ENCODE data around the gene DEAF1.
A peak's percentile ranks its signal among the peaks of the same experiment; 100 is the strongest.

DEAF1 gene

GRCh38 chr11:702462-703461 lies 7.7 kb upstream of the DEAF1 start:
- TF ChIP-seq POLR2A (IDR thresholded peaks at IDR 0.05; ENCODE audit: low read depth, low read length) (no peak), POLR2AphosphoS5 (IDR thresholded peaks at IDR 0.05; ENCODE audit: low read depth, low read length) (no peak), SPI1 (IDR thresholded peaks at IDR 0.05; ENCODE audit: low read depth, low read length) (no peak), POU2F2 (IDR thresholded peaks at IDR 0.05; ENCODE audit: low read depth, low read length) (no peak), PAX5 (IDR thresholded peaks at IDR 0.05; ENCODE audit: insufficient read depth, low read length, severe bottlenecking) (no peak), TAF1 (IDR thresholded peaks at IDR 0.05; ENCODE audit: low read depth, low read length) (no peak)
- FAIRE-seq = no peak
- no peak for DNase-seq (ENCODE audit: insufficient read length, low spot score)

GRCh38 chr11:701741-702461 lies 6.9 kb upstream of the DEAF1 start:
- no peak for FAIRE-seq
- no peak for DNase-seq (ENCODE audit: insufficient read length, low spot score)
- no peak for TF ChIP-seq PAX5 (IDR thresholded peaks at IDR 0.05; ENCODE audit: insufficient read depth, low read length, severe bottlenecking)
- no peak for TF ChIP-seq POLR2AphosphoS5 (IDR thresholded peaks at IDR 0.05; ENCODE audit: low read depth, low read length)
- TF ChIP-seq POU2F2 (IDR thresholded peaks at IDR 0.05; ENCODE audit: low read depth, low read length) = no peak
- no peak for TF ChIP-seq POLR2A (IDR thresholded peaks at IDR 0.05; ENCODE audit: low read depth, low read length)
- no peak for TF ChIP-seq SPI1 (IDR thresholded peaks at IDR 0.05; ENCODE audit: low read depth, low read length)
- no peak for TF ChIP-seq TAF1 (IDR thresholded peaks at IDR 0.05; ENCODE audit: low read depth, low read length)

- no peak for TF ChIP-seq POU2F2 (IDR thresholded peaks at IDR 0.05; ENCODE audit: low read depth, low read length)
- no peak for TF ChIP-seq SPI1 (IDR thresholded peaks at IDR 0.05; ENCODE audit: low read depth, low read length)
- no peak for TF ChIP-seq POLR2AphosphoS5 (IDR thresholded peaks at IDR 0.05; ENCODE audit: low read depth, low read length)
- TF ChIP-seq PAX5 (IDR thresholded peaks at IDR 0.05; ENCODE audit: insufficient read depth, low read length, severe bottlenecking) = no peak
- TF ChIP-seq TAF1 (IDR thresholded peaks at IDR 0.05; ENCODE audit: low read depth, low read length) = no peak
- no peak for TF ChIP-seq POLR2A (IDR thresholded peaks at IDR 0.05; ENCODE audit: low read depth, low read length)
- no peak for DNase-seq (ENCODE audit: insufficient read length, low spot score)
- FAIRE-seq = no peak
These were observed 4.7 kb upstream of the DEAF1 start for GRCh38 chr11:699753-700152.

GRCh38 chr11:699116-699508 lies 4.1 kb upstream of the DEAF1 start:
- no peak for DNase-seq (ENCODE audit: insufficient read length, low spot score)
- no peak for TF ChIP-seq PAX5 (IDR thresholded peaks at IDR 0.05; ENCODE audit: insufficient read depth, low read length, severe bottlenecking)
- TF ChIP-seq SPI1 (IDR thresholded peaks at IDR 0.05; ENCODE audit: low read depth, low read length) = no peak
- TF ChIP-seq POLR2A (IDR thresholded peaks at IDR 0.05; ENCODE audit: low read depth, low read length) = no peak
- TF ChIP-seq POLR2AphosphoS5 (IDR thresholded peaks at IDR 0.05; ENCODE audit: low read depth, low read length) = no peak
- no peak for TF ChIP-seq POU2F2 (IDR thresholded peaks at IDR 0.05; ENCODE audit: low read depth, low read length)
- no peak for FAIRE-seq

GRCh38 chr11:698493-699115 lies 3.6 kb upstream of the DEAF1 start:
- TF ChIP-seq TAF1 (IDR thresholded peaks at IDR 0.05; ENCODE audit: low read depth, low read length) (no peak), PAX5 (IDR thresholded peaks at IDR 0.05; ENCODE audit: insufficient read depth, low read length, severe bottlenecking) (no peak), POLR2A (IDR thresholded peaks at IDR 0.05; ENCODE audit: low read depth, low read length) (no peak), POLR2AphosphoS5 (IDR thresholded peaks at IDR 0.05; ENCODE audit: low read depth, low read length) (no peak), POU2F2 (IDR thresholded peaks at IDR 0.05; ENCODE audit: low read depth, low read length) (no peak), SPI1 (IDR thresholded peaks at IDR 0.05; ENCODE audit: low read depth, low read length) (no peak)
- FAIRE-seq = no peak
- DNase-seq (ENCODE audit: insufficient read length, low spot score) = no peak

- TF ChIP-seq POLR2A (IDR thresholded peaks at IDR 0.05; ENCODE audit: low read depth, low read length) (no peak), POLR2AphosphoS5 (IDR thresholded peaks at IDR 0.05; ENCODE audit: low read depth, low read length) (no peak), PAX5 (IDR thresholded peaks at IDR 0.05; ENCODE audit: insufficient read depth, low read length, severe bottlenecking) (no peak), SPI1 (IDR thresholded peaks at IDR 0.05; ENCODE audit: low read depth, low read length) (no peak), TAF1 (IDR thresholded peaks at IDR 0.05; ENCODE audit: low read depth, low read length) (no peak), POU2F2 (IDR thresholded peaks at IDR 0.05; ENCODE audit: low read depth, low read length) (no peak)
- DNase-seq (ENCODE audit: insufficient read length, low spot score) = no peak
- peak; percentile 47 for FAIRE-seq
These were observed 2.8 kb upstream of the DEAF1 start for GRCh38 chr11:697811-698311.

GRCh38 chr11:696955-697491 lies 2.0 kb upstream of the DEAF1 start:
- TF ChIP-seq TAF1 (IDR thresholded peaks at IDR 0.05; ENCODE audit: low read depth, low read length) = no peak
- TF ChIP-seq SPI1 (IDR thresholded peaks at IDR 0.05; ENCODE audit: low read depth, low read length) = peak; percentile 66
- peak; percentile 82 for FAIRE-seq
- no peak for DNase-seq (ENCODE audit: insufficient read length, low spot score)

GRCh38 chr11:695538-696248 lies 671 bp upstream of the DEAF1 start, which contains the start of gene TMEM80:
TSS of gene TMEM80 (plus strand) at chr11:695816. CDS start at chr11:695828, 12 bp downstream.
- DNase-seq (ENCODE audit: insufficient read length, low spot score) (peak; percentile 73), FAIRE-seq (no peak)
- TF ChIP-seq POU2F2 (IDR thresholded peaks at IDR 0.05; ENCODE audit: low read depth, low read length) (no peak), TAF1 (IDR thresholded peaks at IDR 0.05; ENCODE audit: low read depth, low read length) (peak; percentile 63; the same call in 1 of the 2 replicates), PAX5 (IDR thresholded peaks at IDR 0.05; ENCODE audit: insufficient read depth, low read length, severe bottlenecking) (no peak), SPI1 (IDR thresholded peaks at IDR 0.05; ENCODE audit: low read depth, low read length) (no peak), POLR2AphosphoS5 (IDR thresholded peaks at IDR 0.05; ENCODE audit: low read depth, low read length) (peak; percentile 49; the same call in 1 of the 2 replicates), POLR2A (IDR thresholded peaks at IDR 0.05; ENCODE audit: low read depth, low read length) (peak; percentile 57; the same call in 1 of the 2 replicates)
